Adipose tissue (tissue), 3 donors: ENCODE results near the gene HMCN1. TPM values are rescaled to one million over a fixed set of nuclear protein-coding genes. Genes with fewer than 3 reads are reported as not detected.
"Not testable (repeated sequence)": the region's sequence is repeated elsewhere in the genome, so short reads cannot be mapped to it uniquely, and the experiment has no call there.

ENCODE experiments used
- H3K27ac ChIP-seq: one replicate; pipeline ENCODE4 v1.5.1; 2013; ENCODE audit warnings: low read depth, low read length
- WGBS, 3 donors: extraction: QIAGEN DNeasy Blood & Tissue Kit; methylation state at CpG; one replicate each; pipeline ENCODE4 v1.1.7; 2013; 5-methylcytosine and 5-hydroxymethylcytosine counted together
- polyA plus RNA-seq, 3 donors: library from polyadenylated mRNA; stranded (reverse); fragments of 200-250 nt; gene quantifications; one replicate each; pipeline ENCODE4 v1.2.3, GENCODE V29; 2013
- donor health status: healthy with polysubstance abuse.
- donor health status: Bipolar disorder and iron deficiency.
- donor health status: healthy.

Gene HMCN1
- polyA plus RNA-seq, 3 donors, result 0.75 to 6.9 (median 3.8) TPM

DNA sequence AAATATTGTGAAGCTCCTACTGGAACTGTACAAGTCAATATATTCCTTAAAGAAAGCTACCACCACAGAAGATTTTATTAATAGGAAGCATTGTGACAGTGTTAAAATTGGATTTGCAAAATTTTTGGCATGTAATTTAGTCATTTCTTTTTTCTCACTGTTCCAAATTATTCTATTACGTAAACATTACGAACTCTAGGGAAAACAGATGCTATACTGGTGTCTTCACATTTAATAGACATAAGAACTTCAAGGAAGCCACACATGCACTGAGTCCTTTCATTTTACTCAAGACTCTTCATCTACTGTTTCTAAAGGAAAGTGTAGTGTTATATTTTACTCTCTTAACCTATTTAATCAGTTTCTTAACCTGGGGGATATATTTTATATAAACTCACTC is 135.4 kb downstream of the HMCN1 start:
- WGBS, 3 donors, result 56 to 80% (median 58%) methylated on average over 2 of the region's 2 CpGs
- no peak overlapping the region for H3K27ac ChIP-seq

DNA sequence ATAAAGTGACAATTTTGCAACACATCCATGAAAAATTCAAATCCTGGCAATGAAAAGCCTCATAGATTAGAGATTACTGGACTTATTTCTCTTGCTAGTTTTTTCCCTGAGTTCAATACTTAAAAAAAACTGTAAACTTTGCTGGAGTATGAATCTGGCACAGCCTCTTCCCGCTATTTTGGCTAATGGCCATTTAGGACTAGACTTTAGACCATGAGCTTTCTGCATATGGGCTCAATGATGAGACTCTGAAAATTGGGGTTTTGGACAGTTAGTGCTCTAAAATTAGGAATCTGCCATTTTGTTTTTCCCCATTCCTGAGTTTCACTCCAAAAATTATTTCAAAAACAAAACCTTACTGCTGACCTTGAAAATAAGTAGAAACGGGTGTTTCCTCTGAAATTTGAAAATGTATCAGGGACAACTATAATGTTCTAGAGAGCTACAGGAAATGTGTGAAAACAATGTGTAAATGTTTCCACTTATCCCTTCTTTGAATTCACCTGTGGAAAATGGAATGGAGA is 137.5 kb downstream of the HMCN1 start:
- no peak overlapping the region for H3K27ac ChIP-seq
- WGBS, 3 donors, result 59 to 80% (median 74%) methylated on average over 2 of the region's 2 CpGs

- WGBS, 3 donors, result 89 to 94% (median 91%) methylated on average over 2 of the region's 2 CpGs
- H3K27ac ChIP-seq, result no peak overlapping the region
Measured at GRCh38 chr1:185874246-185874645, 140.1 kb downstream of the HMCN1 start.

DNA sequence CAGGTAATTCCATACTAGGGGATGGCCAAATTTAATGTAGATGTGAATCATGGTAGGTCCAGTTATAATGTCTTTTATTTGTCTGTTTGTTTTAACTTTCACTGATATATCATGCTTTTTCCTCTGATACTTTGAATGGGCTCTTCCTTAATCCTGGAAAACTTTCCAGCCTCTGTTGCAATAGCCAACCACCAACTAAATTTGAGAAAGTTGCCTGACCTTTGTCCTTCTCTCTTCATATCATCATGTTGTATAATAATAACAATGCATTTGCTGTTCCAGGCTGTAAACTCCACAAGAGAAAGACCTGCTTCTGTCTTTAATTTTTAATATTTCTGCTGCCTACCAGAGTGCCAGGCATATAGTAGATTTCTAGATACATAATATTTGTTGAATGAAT is 146.1 kb downstream of the HMCN1 start:
- H3K27ac ChIP-seq, result no peak overlapping the region

- 85 to 89% (median 87%) methylated on average over 7 of the region's 7 CpGs for WGBS, 3 donors
- no peak overlapping the region for H3K27ac ChIP-seq
Measured at GRCh38 chr1:185880779-185881333, 146.7 kb downstream of the HMCN1 start.

- 72 to 96% (median 79%) methylated on average over 1 of the region's 1 CpG for WGBS, 3 donors
Measured at GRCh38 chr1:185886046-185886445, 151.9 kb downstream of the HMCN1 start.

DNA sequence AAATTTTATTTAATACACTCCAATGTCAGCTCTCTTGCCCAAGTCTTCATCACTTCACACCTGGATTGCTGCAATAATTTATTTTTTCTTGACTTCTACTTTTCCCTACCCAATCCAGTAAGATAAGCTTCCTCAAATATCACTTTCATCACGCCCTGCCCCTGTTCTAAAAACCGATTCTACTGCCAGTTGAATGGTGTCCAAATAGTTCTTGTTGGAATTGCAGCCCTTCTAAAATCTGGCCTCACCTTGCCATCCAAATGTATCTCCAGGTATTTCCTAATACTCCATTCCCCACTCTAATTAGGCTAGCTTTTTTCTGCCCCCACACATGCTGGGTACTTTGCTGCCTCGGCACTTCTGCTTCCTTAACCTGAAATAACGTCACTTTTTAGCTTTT is 152.5 kb downstream of the HMCN1 start:
- 72 to 87% (median 74%) methylated on average over 4 of the region's 4 CpGs for WGBS, 3 donors
- no peak overlapping the region for H3K27ac ChIP-seq

More at GRCh38 chr1:185886046-185886445, 151.9 kb downstream of the HMCN1 start:
- H3K27ac ChIP-seq, result no peak overlapping the region

DNA sequence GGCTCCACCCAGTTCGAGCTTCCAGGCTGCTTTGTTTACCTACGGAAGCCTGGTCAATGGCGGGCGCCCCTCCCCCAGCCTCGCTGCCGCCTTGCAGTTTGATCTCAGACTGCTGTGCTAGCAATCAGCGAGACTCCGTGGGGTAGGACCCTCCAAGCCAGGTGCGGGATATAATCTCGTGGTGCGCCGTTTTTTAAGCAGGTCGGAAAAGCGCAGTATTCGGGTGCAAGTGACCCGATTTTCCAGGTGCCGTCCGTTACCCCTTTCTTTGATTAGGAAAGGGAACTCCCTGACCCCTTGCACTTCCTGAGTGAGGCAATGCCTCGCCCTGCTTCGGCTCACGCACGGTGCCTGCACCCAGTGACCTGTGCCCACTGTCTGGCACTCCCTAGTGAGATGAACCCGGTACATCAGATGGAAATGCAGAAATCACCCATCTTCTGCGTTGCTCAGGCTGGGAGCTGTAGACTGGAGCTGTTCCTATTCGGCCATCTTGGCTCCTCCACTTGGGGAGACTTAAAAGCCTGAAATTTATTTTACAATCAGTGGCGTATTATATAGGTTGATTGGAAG is 158.7 kb downstream of the HMCN1 start:
- 89 to 95% (median 92%) methylated on average over 25 to 26 of the region's 26 CpGs for WGBS, 3 donors
- not testable (repeated sequence) for H3K27ac ChIP-seq

DNA sequence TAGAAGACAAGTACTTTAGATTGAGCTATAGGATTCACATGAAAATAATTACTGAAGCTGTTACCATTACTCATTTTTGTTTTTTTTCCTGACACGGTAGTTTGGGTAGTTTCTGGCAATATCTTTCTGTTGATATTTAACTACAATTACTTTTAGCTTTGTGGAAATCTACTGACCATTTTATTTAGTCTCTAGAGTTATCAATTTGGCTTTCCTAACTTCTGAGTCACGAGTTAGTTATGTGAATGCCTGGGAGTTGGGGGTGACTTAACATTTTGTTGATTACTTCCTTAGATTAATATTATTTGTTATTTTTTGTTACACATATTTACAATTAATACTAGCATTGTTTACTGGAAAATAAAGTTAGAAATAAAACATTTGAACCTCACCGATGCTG is 160.6 kb downstream of the HMCN1 start:
- H3K27ac ChIP-seq, result no peak overlapping the region
- 60 to 68% (median 61%) methylated on average over 3 of the region's 3 CpGs for WGBS, 3 donors

DNA sequence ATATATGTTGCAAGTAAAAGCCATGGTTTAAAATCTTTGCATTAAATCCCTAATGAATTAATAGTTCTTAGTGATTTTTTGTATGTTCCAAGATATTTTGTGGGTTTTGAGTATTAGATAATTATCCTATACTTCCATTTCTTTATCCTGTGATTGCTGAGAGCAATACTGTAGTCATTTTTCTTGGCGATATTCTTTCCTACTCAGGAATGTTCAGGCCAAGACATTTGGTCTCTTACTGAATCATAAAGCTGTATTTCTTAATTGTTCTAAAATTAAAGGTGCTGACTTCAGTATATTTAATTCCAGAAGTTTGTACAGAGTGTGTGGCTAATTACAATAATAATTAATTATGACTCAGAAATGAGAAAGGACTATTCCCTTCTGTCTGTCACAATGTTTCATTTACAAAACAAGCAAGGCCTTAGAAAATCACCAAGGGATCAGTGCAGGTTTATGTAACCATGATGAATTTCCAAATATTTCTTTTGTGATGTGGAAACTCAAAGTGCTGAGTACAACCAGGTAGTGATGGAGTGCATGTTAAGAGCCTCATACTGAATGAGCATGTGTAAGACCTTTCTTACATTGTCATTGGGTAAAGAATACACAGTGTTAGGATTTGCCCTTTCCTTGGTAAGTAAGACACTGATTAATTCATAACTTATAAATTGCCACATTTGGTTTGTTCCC is 161.2 kb downstream of the HMCN1 start:
- H3K27ac ChIP-seq, result no peak overlapping the region
- 54 to 92% (median 69%) methylated on average over 1 of the region's 1 CpG for WGBS, 3 donors

DNA sequence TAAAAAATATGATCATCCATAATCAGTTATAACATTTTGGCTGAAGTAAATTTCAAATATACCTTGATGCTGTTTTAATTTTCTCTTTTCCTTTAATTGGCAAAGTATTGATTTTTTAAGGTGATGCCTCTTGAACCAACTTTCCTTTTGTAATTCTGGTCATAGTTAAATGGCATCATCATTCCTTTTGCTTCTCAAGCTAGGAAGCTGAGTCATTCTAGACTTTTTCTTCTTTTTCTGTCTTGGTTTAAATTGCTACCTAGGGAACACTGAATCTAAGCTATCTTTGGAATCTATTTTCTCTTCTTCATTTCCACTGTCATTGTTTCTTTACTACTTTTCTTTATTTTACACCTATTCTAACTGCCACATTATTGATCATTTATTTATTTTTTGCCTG is 162.7 kb downstream of the HMCN1 start:
- no peak overlapping the region for H3K27ac ChIP-seq

DNA sequence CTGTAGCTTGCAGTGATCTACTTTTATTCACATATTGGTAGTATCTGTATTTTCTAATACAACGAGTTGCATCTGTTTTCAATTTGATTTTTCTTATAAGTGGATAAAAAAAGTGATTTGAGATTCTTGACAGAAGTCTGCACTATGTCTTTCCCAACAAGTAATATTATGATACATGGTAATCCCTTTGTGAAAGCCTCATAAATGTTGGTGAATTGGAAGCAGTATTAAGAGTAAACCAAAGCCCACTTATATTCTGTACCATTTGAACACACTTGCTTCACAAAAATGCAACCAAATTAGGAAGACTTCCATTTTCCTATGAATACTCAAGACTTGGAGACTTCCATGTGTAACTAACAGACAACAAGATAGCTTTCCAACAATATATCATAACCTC is 172.0 kb downstream of the HMCN1 start:
- WGBS, 3 donors, result 59 to 76% (median 69%) methylated on average over 1 of the region's 1 CpG
- no peak overlapping the region for H3K27ac ChIP-seq

DNA sequence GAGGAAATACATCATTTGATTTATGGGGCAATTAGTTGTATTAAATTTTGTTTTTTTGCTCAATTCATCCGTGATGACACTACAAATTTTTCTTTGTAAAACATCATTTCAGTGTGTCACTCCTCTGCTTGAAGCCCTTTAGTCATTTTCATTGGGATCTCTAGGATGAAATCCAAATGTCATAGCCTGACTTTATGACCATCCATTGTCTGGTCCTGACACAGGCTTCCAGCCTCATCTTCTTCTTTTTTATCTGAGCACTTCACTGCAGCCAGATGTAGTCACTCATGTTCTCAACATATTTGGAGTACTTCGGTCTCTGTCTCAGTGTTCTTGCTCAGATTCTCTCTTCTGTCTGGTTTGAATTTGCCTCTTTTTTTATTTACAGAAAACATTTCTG is 173.1 kb downstream of the HMCN1 start:
- 70 to 82% (median 75%) methylated on average over 2 of the region's 2 CpGs for WGBS, 3 donors
- H3K27ac ChIP-seq, result no peak overlapping the region

DNA sequence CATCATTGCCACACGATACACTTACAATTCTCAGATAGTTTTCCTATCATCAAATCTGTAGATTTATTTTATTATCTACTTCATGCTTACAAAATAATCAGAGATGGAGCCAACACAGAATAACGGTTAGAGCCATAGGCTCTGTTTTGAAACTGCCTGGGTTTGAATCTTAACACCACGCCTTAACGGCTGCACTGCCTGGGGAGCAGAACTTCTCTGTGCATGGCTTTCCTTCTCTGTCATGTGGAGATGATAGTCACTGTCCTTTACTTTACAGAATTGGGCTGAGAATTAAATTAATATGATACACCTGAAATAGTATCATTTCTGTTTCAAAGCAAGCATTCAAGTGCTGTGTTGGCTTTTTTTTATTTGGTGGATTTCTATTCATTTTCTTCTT is 177.8 kb downstream of the HMCN1 start:
- WGBS, 3 donors, result 88 to 93% (median 90%) methylated on average over 4 of the region's 4 CpGs
- no peak overlapping the region for H3K27ac ChIP-seq

DNA sequence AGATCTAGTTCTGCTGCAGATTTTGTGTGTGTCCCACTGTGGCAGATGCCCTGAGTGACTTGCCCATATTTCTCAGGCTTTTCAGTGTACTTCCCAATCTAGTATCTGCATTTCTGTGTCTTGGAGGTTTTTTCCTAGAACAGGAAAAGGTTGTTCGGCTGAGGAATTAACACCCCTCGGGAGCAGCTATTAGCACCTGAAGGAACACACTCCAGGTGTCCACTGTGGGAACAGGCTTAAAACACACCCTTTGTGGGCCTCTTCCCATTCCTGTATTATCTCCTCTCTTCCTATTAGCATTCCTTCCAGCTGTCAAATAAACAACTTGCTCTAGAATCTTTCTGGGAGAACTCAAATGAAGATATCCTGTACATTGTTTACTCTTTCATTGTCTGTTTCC is 178.3 kb downstream of the HMCN1 start:
- no peak overlapping the region for H3K27ac ChIP-seq

DNA sequence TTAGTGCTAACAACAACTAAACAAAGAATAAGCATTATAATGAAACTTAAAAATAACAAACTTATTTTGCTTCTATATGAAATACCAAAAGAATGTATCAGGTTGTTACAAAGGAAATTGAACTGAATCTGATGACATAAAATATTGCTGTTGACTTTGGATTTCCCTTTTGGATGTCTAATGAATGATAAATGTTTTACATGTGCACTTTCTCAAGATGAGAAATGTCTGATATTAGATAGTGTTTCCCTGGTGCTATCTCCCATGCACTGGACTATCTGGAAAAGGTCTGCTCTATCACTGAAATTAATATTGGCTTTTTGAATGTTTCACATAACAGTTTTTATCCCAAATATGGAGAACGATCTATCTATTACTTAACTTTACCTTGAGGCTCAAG is 179.9 kb downstream of the HMCN1 start:
- no peak overlapping the region for H3K27ac ChIP-seq
- 85 to 94% (median 86%) methylated on average over 1 of the region's 1 CpG for WGBS, 3 donors

More for the DNA sequence above, 178.3 kb downstream of the HMCN1 start:
- WGBS, 3 donors, result 40 to 53% (median 48%) methylated on average over 2 of the region's 2 CpGs

DNA sequence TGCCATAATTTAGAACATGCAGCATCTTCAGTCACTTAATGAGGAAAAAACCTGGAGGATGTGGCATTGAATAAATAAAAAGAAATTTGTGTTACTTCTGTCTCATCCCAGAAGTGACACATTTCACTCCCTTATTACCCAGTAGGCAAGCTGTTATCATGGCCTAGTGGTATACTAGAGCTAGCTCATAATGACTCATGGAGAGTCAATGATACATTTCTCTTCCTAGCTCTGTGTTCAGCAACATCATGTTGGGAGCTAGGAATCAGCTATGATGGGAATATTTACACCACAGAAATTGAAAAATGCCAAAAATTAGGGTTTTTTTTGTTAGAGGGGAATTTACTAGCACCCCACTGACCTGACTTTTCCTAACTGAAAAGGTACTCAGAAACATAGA is 182.7 kb downstream of the HMCN1 start:
- H3K27ac ChIP-seq, result no peak overlapping the region

DNA sequence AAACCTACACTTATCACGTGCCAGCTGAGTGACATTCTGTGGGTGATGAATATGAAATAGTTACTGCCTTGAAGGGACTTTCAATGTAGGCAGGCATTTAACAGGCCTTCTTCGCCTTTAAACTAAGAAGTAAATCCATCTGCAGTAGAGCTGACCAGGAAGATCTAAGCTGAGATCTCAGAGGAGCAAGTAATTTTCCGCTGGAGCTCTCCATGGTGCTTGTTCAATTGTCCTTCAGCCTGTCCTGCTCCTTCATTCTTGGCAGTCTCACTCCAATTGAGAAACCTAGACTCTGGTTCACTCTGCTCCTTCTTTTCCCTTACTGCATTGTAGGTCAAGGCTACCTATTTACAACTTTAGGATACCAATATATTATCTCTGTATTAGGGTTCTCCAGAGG is 183.5 kb downstream of the HMCN1 start:
- 70 to 89% (median 86%) methylated on average over 3 of the region's 3 CpGs for WGBS, 3 donors
- H3K27ac ChIP-seq, result no peak overlapping the region

DNA sequence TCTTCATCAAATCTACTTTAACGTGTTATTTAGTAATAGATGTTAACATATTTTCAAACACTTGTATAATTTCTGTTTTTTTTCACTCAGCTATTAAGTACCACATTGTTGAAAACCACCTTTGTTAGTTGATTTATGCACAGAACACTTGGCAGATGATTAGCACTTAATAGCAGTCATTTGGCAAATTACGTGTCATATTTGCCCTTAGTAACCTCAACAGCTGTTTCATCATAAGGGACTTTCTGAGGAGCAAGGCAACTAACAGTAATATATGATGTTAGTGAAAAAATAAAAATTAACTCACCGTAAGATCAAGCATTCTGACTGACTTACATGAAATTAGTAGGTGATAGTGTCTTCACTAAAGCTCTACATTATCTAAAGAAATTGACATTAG is 186.4 kb downstream of the HMCN1 start:
- 48 to 69% (median 65%) methylated on average over 3 of the region's 3 CpGs for WGBS, 3 donors

GRCh38 chr1:185921636-185922035 is 187.4 kb downstream of the HMCN1 start:
- 93 to 100% (median 96%) methylated on average over 1 of the region's 1 CpG for WGBS, 3 donors

More for the DNA sequence above, 186.4 kb downstream of the HMCN1 start:
- H3K27ac ChIP-seq, result no peak overlapping the region

More at GRCh38 chr1:185921636-185922035, 187.4 kb downstream of the HMCN1 start:
- no peak overlapping the region for H3K27ac ChIP-seq
